GM21786 (cell line): ENCODE measurements around the gene UBR3.

Source experiments
- ATAC-seq: cut with Tn5 transposase; IDR thresholded peaks from one replicate; pipeline ENCODE4 v1.9.1; 2021; ENCODE audit not compliant: unreplicated experiment

The UBR3 gene

GRCh38 chr2:170038734-170039133 lies 211.5 kb downstream of the UBR3 start:
- ATAC-seq: no peak

- no peak for ATAC-seq
Measured at GRCh38 chr2:170039401-170040172, 212.3 kb downstream of the UBR3 start.

GRCh38 chr2:170044751-170045478 lies 217.7 kb downstream of the UBR3 start:
- no peak for ATAC-seq

- ATAC-seq: no peak
Measured at GRCh38 chr2:170047331-170048065, 220.2 kb downstream of the UBR3 start.

- ATAC-seq: no peak
Measured at GRCh38 chr2:170052151-170052550, 224.9 kb downstream of the UBR3 start.

- no peak for ATAC-seq
Measured at GRCh38 chr2:170054997-170055396, 227.7 kb downstream of the UBR3 start.

- no peak for ATAC-seq
Measured at GRCh38 chr2:170056900-170057299, 229.6 kb downstream of the UBR3 start.

- no peak for ATAC-seq
Measured at GRCh38 chr2:170063456-170064235, 236.4 kb downstream of the UBR3 start.

GRCh38 chr2:170070778-170071177 lies 243.5 kb downstream of the UBR3 start:
- no peak for ATAC-seq

- ATAC-seq: no peak
Measured at GRCh38 chr2:170073288-170073687, 246.0 kb downstream of the UBR3 start.

- no peak for ATAC-seq
Measured at GRCh38 chr2:170076189-170076588, 248.9 kb downstream of the UBR3 start.

GRCh38 chr2:170077830-170078569 lies 250.7 kb downstream of the UBR3 start:
- no peak for ATAC-seq

- ATAC-seq: no peak
Measured at GRCh38 chr2:170084820-170085491, 257.7 kb downstream of the UBR3 start.

- ATAC-seq: no peak
Measured at GRCh38 chr2:170086117-170086688, 258.9 kb downstream of the UBR3 start.

GRCh38 chr2:170086751-170087412 lies 259.6 kb downstream of the UBR3 start:
- no peak for ATAC-seq

GRCh38 chr2:170087413-170087793 lies 260.1 kb downstream of the UBR3 start:
- ATAC-seq: no peak

GRCh38 chr2:170088776-170089175 lies 261.5 kb downstream of the UBR3 start:
- ATAC-seq: no peak

- no peak for ATAC-seq
Measured at GRCh38 chr2:170090229-170090628, 263.0 kb downstream of the UBR3 start.

GRCh38 chr2:170091436-170091835 lies 264.2 kb downstream of the UBR3 start:
- no peak for ATAC-seq
